Measurements from ENCODE around the gene LAPTM5.

DNA sequence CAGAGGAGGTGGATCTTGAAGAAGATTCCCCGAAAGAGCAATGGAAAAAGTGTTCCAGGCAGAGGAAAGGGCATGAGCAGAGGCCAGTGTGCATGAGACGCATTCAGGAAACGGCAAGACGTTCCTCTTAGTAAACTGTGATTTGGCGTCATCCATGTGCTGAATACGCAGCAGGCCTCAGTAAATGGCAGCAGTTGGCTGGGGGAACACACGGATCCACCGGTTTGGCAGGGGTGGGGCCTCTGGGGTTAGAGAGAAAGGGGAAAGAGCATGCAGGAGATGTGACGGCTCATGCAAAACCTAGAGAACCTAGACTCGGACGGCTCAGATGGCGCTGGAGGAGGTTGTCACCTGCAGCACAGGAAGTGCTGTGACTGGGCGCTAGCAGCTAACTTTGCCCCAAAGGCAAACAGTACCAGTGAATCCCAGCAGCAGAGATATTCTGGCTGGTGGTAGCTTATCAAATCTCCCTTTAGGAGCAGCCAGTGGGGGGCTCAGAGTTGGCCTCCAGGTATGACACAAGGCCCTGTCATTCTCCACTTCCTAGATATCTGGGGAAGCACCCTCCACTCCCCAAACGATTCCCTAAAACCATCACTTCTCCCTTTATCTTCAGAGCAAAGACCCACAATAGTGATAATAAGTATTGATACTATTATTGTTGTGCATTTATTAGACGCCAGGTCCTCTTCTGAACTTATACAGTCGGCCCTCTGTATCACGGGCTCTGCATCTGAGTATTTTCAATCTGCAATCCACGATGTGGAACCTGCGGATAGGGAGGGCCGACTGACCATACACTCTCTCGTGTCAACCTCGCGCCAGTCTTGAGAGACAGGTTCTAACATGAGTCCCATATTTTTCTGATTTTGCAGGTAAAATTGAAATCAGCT, 7.6 kb downstream of the LAPTM5 start:
- TF ChIP-seq CTCF (IDR thresholded peaks at IDR 0.05), result no peak
- TF ChIP-seq POLR2A (IDR thresholded peaks at IDR 0.05), result no peak
